HepG2 (cell line): ENCODE data around the gene APBB3. TPM values are rescaled to one million over a fixed set of nuclear protein-coding genes. Genes with fewer than 3 reads are reported as not detected.

ENCODE experiments used
- ATF2 ChIP-seq: sonication (generic); formaldehyde crosslinking; IDR thresholded peaks from 2 replicates; pipeline ENCODE4 v1.4.0; 2020; ENCODE audit warnings: missing genetic modification reagents
- BRD4 ChIP-seq: sonication (generic); formaldehyde crosslinking; IDR thresholded peaks from 2 replicates; pipeline ENCODE4 v1.4.0; 2020; ENCODE audit warnings: missing genetic modification reagents
- CHD2 ChIP-seq: IDR thresholded peaks from 2 replicates; pipeline ENCODE4 v1.6.1; 2011; ENCODE audit warnings: low read depth, low read length, improper control_type of control experiment
- CHD4 ChIP-seq: fragments of 200-600 bp; sonication (generic); IDR thresholded peaks from 2 replicates; pipeline ENCODE4 v1.7.0; 2017; ENCODE audit warnings: mild to moderate bottlenecking, low read length, borderline replicate concordance
- EZH2 ChIP-seq: conservative IDR thresholded peaks from 2 replicates; pipeline ENCODE4 v1.6.1; 2012; ENCODE audit warnings: mild to moderate bottlenecking, low read depth, low read length, moderate library complexity
- PPARG ChIP-seq: conservative IDR thresholded peaks from 2 replicates; pipeline ENCODE4 v1.6.1; 2016; ENCODE audit warnings: missing biosample characterization, missing genetic modification reagents
- SIX1 ChIP-seq: sonication (generic); formaldehyde crosslinking; IDR thresholded peaks from 2 replicates; pipeline ENCODE4 v1.4.0; 2020; ENCODE audit warnings: missing genetic modification reagents, borderline replicate concordance
- SOX6 ChIP-seq, 2 experiments: fragments of 450-650 bp in 1 of 2; sonication (generic) in 1 of 2; formaldehyde crosslinking in 1 of 2; IDR thresholded peaks; 2 replicates each; pipeline versions ENCODE4 v1.4.0 to v1.6.1; 2017 to 2020; ENCODE audit warnings: antibody characterized with exemption in 1 of 2, mild to moderate bottlenecking in 1 of 2, missing genetic modification reagents in 1 of 2
- TBL1XR1 ChIP-seq: fragments of 150-350 bp; IDR thresholded peaks from 2 replicates; pipeline ENCODE4 v1.6.1; 2014; ENCODE audit warnings: borderline replicate concordance, low read length; ENCODE audit not compliant: partially characterized antibody
- USF2 ChIP-seq, 2 experiments: sonication (generic) in 1 of 2; formaldehyde crosslinking in 1 of 2; IDR thresholded peaks; 2 replicates each; pipeline versions ENCODE4 v1.5.1 to v1.6.1; 2011 to 2020; ENCODE audit warnings: borderline replicate concordance in 1 of 2, low read depth in 1 of 2, low read length in 1 of 2, mild to moderate bottlenecking in 1 of 2, missing genetic modification reagents in 1 of 2, moderate library complexity in 1 of 2
- ZBTB10 ChIP-seq: sonication (generic); formaldehyde crosslinking; IDR thresholded peaks from 2 replicates; pipeline ENCODE4 v1.4.0; 2020; ENCODE audit warnings: missing genetic modification reagents, borderline replicate concordance
- ZNF275 ChIP-seq: sonication (generic); formaldehyde crosslinking; IDR thresholded peaks from 2 replicates; pipeline ENCODE4 v1.8.0; 2022; ENCODE audit warnings: missing genetic modification reagents, mild to moderate bottlenecking, inconsistent platforms, borderline replicate concordance
- ZNF569 ChIP-seq: sonication (generic); formaldehyde crosslinking; IDR thresholded peaks from 2 replicates; pipeline ENCODE4 v1.5.0; 2020; ENCODE audit warnings: mild to moderate bottlenecking, missing genetic modification reagents, moderate library complexity, borderline replicate concordance
- ZNF777 ChIP-seq: sonication (generic); formaldehyde crosslinking; IDR thresholded peaks from 2 replicates; pipeline ENCODE4 v1.4.0; 2020; ENCODE audit warnings: missing genetic modification reagents
- ZNF788 ChIP-seq: sonication (generic); formaldehyde crosslinking; IDR thresholded peaks from 2 replicates; pipeline ENCODE4 v1.5.0; 2020; ENCODE audit warnings: mild to moderate bottlenecking, missing genetic modification reagents, borderline replicate concordance
- ZSCAN21 ChIP-seq: sonication (generic); formaldehyde crosslinking; IDR thresholded peaks from 2 replicates; pipeline ENCODE4 v1.8.0; 2022; ENCODE audit warnings: mild to moderate bottlenecking, missing genetic modification reagents, moderate library complexity, borderline replicate concordance
- polyA plus RNA-seq, 8 experiments: library from polyadenylated mRNA; depleted of rRNA in 3 of 8; stranded (reverse) in 7 of 8; unstranded in 1 of 8; fragments of >200 nt; fragmentation: Illumina TruSeq in 4 of 8; extraction: Trizol in 4 of 8; gene quantifications; 2 replicates each; pipeline versions ENCODE4 v1.2.1 to v1.2.3, GENCODE V29; 2011 to 2016; ENCODE audit warnings: low read depth in 4 of 8, missing spikeins in 1 of 8, mixed read lengths in 1 of 8; ENCODE audit not compliant: insufficient read depth in 1 of 8
- total RNA-seq, 5 experiments: library from RNA; depleted of rRNA; stranded (reverse); fragments of >200 nt; fragmentation: Illumina TruSeq; extraction: Trizol; gene quantifications; 2 replicates each; pipeline ENCODE4 v1.2.3, GENCODE V29; 2016; ENCODE audit warnings: low read depth in 1 of 5
- TF ChIP-seq, protein P1 (sequence below): IDR thresholded peaks from 2 replicates; pipeline ENCODE4 v1.6.1; 2016; ENCODE audit warnings: mild to moderate bottlenecking
- TF ChIP-seq, protein P2 (sequence below): sonication (generic); formaldehyde crosslinking; IDR thresholded peaks from 2 replicates; pipeline ENCODE4 v1.5.0; 2020; ENCODE audit warnings: missing genetic modification reagents, mild to moderate bottlenecking, borderline replicate concordance

The APBB3 gene
- total and polyA plus RNA-seq, 2 of the 13 experiments (the other 11 are each of a cell fraction or from before 2014, with no cell fraction given) = 0.38 to 0.78 TPM

GRCh38 chr5:140607031-140607430, 42.6 kb upstream of the APBB3 start (continued):
- TF ChIP-seq ATF2 (CRISPR knock-in tag) (peak; percentile 86; the same call in 1 of the 2 replicates), CHD2 (no peak), BRD4 (CRISPR knock-in tag) (no peak), ZSCAN21 (CRISPR knock-in tag) (no peak), TBL1XR1 (peak; percentile 99), ZBTB10 (CRISPR knock-in tag) (peak; percentile 26; the same call in 1 of the 2 replicates), SIX1 (CRISPR knock-in tag) (peak; percentile 46; the same call in 1 of the 2 replicates), PPARG (CRISPR knock-in tag) (peak; percentile 100), SOX6 (IDR thresholded peaks at IDR 0.05) (no peak), SOX6 (CRISPR knock-in tag; IDR thresholded peaks at IDR 0.05) (peak; percentile 66; the same call in 1 of the 2 replicates), ZNF569 (no peak), USF2 (IDR thresholded peaks at IDR 0.05; ENCODE audit: low read depth, low read length) (no peak), USF2 (CRISPR knock-in tag; IDR thresholded peaks at IDR 0.05; ENCODE audit: borderline replicate concordance) (no peak), CHD4 (peak; percentile 38; the same call in 1 of the 2 replicates), ZNF275 (no peak), ZNF777 (no peak), EZH2 (no peak), ZNF788 (CRISPR knock-in tag) (no peak)
- TF ChIP-seq, protein P1, sequence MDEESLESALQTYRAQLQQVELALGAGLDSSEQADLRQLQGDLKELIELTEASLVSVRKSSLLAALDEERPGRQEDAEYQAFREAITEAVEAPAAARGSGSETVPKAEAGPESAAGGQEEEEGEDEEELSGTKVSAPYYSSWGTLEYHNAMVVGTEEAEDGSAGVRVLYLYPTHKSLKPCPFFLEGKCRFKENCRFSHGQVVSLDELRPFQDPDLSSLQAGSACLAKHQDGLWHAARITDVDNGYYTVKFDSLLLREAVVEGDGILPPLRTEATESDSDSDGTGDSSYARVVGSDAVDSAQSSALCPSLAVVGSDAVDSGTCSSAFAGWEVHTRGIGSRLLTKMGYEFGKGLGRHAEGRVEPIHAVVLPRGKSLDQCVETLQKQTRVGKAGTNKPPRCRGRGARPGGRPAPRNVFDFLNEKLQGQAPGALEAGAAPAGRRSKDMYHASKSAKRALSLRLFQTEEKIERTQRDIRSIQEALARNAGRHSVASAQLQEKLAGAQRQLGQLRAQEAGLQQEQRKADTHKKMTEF (CRISPR knock-in tag) = peak; percentile 67
- TF ChIP-seq, protein P2, sequence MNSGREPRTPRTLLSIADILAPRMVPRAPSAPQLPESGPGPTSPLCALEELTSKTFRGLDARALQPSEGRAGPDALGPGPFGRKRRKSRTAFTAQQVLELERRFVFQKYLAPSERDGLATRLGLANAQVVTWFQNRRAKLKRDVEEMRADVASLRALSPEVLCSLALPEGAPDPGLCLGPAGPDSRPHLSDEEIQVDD = no peak
